IPS DF 19.7 (cell line): Measurements from ENCODE around the gene MLXIP.
"Not testable (repeated sequence)": the region's sequence is repeated elsewhere in the genome, so short reads cannot be mapped to it uniquely, and the experiment has no call there.

Experiments used
- DNase-seq: peaks from one replicate; pipeline ENCODE4 v3.0.0-alpha.2; 2013; ENCODE audit warnings: low read depth, low spot score

The MLXIP gene, protein sequence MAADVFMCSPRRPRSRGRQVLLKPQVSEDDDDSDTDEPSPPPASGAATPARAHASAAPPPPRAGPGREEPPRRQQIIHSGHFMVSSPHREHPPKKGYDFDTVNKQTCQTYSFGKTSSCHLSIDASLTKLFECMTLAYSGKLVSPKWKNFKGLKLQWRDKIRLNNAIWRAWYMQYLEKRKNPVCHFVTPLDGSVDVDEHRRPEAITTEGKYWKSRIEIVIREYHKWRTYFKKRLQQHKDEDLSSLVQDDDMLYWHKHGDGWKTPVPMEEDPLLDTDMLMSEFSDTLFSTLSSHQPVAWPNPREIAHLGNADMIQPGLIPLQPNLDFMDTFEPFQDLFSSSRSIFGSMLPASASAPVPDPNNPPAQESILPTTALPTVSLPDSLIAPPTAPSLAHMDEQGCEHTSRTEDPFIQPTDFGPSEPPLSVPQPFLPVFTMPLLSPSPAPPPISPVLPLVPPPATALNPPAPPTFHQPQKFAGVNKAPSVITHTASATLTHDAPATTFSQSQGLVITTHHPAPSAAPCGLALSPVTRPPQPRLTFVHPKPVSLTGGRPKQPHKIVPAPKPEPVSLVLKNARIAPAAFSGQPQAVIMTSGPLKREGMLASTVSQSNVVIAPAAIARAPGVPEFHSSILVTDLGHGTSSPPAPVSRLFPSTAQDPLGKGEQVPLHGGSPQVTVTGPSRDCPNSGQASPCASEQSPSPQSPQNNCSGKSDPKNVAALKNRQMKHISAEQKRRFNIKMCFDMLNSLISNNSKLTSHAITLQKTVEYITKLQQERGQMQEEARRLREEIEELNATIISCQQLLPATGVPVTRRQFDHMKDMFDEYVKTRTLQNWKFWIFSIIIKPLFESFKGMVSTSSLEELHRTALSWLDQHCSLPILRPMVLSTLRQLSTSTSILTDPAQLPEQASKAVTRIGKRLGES

DNA sequence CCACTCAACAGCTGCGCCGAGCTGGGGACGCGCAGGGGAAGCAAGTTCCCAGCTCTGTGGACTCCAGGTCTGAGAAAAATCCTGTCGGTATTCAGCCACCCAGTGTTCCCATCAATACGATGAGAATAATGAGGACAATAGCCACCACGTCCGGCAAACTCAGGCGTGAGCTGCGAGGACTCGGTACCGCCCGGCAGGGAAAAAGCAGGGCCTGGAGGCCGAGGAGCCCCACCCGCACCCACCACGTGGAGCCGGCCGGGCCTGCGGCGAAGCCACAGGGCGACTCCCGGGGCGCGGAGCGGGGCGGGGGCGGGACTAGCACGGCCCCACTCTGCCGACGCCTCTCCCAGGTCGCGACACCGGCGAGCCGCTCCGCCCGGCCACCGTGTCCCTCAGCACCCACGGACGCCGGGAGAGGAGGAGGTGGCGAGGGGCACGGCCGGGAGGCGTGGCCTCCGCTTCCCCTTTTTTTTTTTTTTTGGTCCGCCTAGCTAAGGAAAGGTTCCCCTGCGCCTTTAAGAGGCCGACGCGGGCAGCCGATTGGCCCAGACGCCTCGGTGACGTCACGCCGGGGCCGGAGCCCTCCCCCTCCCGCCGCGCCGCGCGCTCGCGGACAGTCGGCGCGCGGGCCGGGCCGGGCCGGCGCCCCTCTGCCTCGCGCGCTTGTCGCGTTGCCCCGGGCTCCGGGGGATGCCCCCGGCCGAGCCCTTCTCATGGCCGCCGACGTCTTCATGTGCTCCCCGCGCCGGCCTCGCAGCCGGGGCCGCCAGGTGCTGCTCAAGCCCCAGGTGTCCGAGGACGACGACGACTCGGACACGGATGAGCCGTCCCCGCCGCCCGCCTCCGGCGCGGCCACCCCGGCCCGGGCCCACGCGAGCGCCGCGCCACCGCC is at the start of gene MLXIP:
TSS of gene MLXIP (plus strand) at position 616 of the 892 bp plus-strand sequence. CDS start at position 714, 98 bp downstream.
- DNase-seq, result no peak

- DNase-seq, result no peak
Observed at GRCh38 chr12:122028905-122029560, 49.5 kb upstream of the MLXIP start.

GRCh38 chr12:122029620-122030423 is 48.7 kb upstream of the MLXIP start:
- no peak for DNase-seq

DNA sequence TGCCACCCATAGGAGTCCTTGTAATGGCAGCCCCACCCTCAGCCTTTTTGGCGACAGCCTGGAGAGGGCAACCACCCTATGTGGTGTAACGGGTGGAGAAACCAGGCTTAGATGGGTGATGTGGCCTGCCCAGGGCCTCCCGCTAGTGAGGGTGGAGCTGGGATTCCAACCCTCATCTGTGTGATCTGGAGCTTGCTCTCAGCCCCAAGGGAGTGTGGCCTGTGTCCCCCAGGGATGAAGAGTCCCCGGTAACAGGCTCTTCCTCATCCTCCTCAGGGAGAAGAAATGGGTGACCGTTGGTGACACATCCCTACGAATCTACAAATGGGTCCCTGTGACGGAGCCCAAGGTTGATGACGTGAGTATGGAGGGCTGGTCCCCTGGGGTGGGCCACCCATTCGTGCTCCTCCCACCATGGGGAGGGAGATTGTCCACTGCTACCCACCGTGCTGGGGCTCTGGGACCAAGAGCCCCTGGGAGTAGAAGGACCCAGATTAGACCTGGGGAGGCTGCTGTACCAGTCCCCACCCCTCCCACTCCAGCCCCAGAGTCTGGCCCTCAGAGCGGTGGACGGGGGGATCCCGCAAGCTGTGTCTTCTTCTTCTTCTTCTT is 48.0 kb upstream of the MLXIP start:
- DNase-seq, result no peak

GRCh38 chr12:122031342-122032216 is 47.0 kb upstream of the MLXIP start:
- no peak for DNase-seq

DNA sequence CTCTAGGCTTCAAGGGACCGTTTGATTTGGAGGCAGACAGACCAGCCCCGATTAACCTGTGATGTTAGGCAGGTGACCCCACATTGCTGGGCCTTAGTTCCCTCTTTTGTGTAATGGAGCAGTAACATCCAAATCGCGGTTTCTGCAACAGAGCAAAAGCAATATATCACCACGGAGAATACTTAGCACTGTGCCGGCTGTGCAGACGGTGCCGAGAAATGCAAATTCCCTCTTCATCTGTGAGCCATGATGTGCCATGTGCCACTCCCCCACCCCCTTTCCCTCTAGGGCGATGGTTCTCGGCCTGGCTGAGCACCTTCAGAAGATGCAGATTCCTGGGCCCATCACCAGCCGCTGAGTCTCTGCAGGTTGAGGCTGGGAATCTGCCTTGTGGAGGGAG is 46.0 kb upstream of the MLXIP start:
- no peak for DNase-seq

GRCh38 chr12:122035292-122035691 is 43.3 kb upstream of the MLXIP start:
- DNase-seq, result no peak

- no peak for DNase-seq
Observed at GRCh38 chr12:122036153-122036552, 42.4 kb upstream of the MLXIP start.

- DNase-seq, result no peak
Observed at GRCh38 chr12:122040579-122041386, 37.8 kb upstream of the MLXIP start.

GRCh38 chr12:122041458-122041857 is 37.1 kb upstream of the MLXIP start:
- DNase-seq, result not testable (repeated sequence)

GRCh38 chr12:122042910-122043309 is 35.6 kb upstream of the MLXIP start:
- DNase-seq, result no peak

DNA sequence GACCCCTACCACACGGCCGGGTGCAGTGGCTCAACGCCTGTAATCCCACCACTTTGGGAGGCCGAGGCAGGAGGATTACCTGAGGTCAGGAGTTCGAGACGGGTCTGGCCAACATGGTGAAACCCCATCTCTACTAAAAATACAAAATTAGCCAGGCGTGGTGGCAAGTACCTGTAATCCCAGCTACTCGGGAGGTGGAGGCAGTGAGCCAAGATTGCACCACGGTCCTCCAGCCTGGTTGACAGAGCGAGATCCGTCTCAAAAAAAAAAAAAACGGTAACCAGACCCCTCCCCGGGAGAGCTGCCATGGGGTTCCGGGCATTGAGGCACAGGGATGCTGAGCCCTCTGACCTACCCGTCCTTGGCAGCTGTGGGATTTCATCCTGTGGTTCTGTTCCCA is 35.1 kb upstream of the MLXIP start:
- no peak for DNase-seq

DNA sequence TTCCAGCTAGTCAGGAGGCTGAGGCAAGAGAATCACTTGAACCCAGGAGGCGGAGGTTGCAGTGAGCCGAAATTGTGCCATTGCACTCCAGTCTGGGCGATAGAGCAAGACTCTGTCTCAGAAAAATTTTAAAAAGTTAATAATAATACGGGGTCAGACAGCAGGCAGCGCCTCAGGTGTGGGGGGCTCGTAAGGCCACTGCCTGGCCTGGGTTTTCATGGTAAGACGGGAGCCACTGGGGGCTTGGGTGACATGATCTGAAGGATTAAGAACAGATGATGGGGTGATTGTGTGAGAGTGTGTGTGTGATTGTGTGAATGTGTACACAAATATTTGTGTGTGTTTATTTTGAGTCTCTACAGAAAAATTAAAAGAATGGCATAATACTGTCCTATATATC is 33.3 kb upstream of the MLXIP start:
- no peak for DNase-seq

GRCh38 chr12:122046145-122046544 is 32.4 kb upstream of the MLXIP start:
- no peak for DNase-seq

DNA sequence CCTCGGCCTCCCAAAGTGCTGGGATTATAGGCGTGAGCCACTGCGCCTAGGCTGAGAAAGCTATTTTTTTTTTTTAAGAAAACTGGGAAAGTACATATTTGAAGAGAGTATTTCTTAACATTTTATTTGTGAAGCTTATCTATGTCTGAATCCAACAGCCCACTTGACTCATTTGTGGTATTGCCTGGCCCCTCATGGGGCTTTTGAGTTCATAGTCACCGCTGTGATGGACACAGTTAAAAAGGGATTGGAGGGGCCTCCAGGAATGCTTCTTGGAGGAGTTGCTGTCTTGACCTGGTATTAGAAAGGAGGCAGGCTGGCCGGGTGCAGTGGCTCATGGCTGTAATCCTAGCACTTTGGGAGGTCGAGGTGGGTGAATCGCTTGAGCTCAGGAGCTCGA is 30.4 kb upstream of the MLXIP start:
- no peak for DNase-seq

GRCh38 chr12:122049827-122050226 is 28.7 kb upstream of the MLXIP start:
- no peak for DNase-seq

DNA sequence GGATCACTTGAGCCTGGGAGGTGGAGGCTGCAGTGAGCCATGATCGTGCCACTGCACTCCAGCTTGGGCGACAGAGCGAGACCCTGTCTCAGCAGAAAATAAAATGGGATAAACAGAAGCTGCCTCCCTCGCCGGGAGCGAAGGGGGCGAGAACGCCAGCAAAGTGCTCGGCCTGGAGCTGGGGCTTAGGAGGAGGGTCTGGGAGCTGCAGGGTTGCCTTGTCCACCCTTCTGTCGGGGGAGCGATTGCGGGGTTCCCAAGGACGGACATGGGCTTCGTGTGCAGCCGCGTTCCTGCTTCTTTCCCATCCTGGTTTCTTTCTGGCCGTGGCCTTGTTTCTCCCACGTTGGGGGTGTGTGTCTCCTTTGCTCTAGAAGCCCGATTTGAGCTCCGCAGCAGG is 27.9 kb upstream of the MLXIP start:
- no peak for DNase-seq
